Stimulated activated memory B cell treated with anti-CD40 and anti-IgM and Interleukin-4, amounts not matched to agents 10 μg/mL and 1 μg/mL and 100 μg/mL, for 72 hours (primary cell): Measurements from ENCODE around the gene MORN1.
"Not testable (repeated sequence)": the region's sequence is repeated elsewhere in the genome, so short reads cannot be mapped to it uniquely, and the experiment has no call there.

Experiments used
- ATAC-seq: fragments of 150-1000 bp; cut with Tn5 transposase; 2 replicates; pipeline ENCODE4 v1.10.0; 2021
- H3K27ac Mint-ChIP-seq: one replicate; pipeline ENCODE4 v1.8.0; 2022; ENCODE audit warnings: mild to moderate bottlenecking, mixed read lengths
- H3K27me3 Mint-ChIP-seq: one replicate; pipeline ENCODE4 v1.8.0; 2022; ENCODE audit warnings: mixed read lengths
- H3K36me3 Mint-ChIP-seq: one replicate; pipeline ENCODE4 v1.8.0; 2022; ENCODE audit warnings: mixed read lengths
- H3K4me1 Mint-ChIP-seq: one replicate; pipeline ENCODE4 v1.8.0; 2022; ENCODE audit warnings: mixed read lengths
- H3K4me3 Mint-ChIP-seq: one replicate; pipeline ENCODE4 v1.8.0; 2022; ENCODE audit warnings: mild to moderate bottlenecking, moderate library complexity, mixed read lengths
- H3K9me3 Mint-ChIP-seq: one replicate; pipeline ENCODE4 v1.8.0; 2022; ENCODE audit warnings: mixed read lengths

MORN1 gene

GRCh38 chr1:2304921-2305681 lies 86.3 kb downstream of the MORN1 start:
- H3K36me3 Mint-ChIP-seq: peaks cover 51% of the 10 kb centered on the region
- no peak overlapping the region for H3K4me3 Mint-ChIP-seq
- no peaks in the 10 kb centered on the region for H3K9me3 Mint-ChIP-seq
- H3K27ac Mint-ChIP-seq: no peak overlapping the region
- H3K4me1 Mint-ChIP-seq: peaks cover 48% of the 10 kb centered on the region
- no peaks in the 10 kb centered on the region for H3K27me3 Mint-ChIP-seq
- no peak for ATAC-seq

GRCh38 chr1:2304282-2304681 lies 87.1 kb downstream of the MORN1 start:
- Mint-ChIP-seq H3K4me3 (no peak overlapping the region), H3K27me3 (no peaks in the 10 kb centered on the region), H3K36me3 (peaks cover 51% of the 10 kb centered on the region), H3K4me1 (peaks cover 55% of the 10 kb centered on the region), H3K9me3 (no peaks in the 10 kb centered on the region), H3K27ac (no peak overlapping the region)
- no peak for ATAC-seq

- no peaks in the 10 kb centered on the region for H3K27me3 Mint-ChIP-seq
Measured at GRCh38 chr1:2303781-2304180, 87.6 kb downstream of the MORN1 start.

DNA sequence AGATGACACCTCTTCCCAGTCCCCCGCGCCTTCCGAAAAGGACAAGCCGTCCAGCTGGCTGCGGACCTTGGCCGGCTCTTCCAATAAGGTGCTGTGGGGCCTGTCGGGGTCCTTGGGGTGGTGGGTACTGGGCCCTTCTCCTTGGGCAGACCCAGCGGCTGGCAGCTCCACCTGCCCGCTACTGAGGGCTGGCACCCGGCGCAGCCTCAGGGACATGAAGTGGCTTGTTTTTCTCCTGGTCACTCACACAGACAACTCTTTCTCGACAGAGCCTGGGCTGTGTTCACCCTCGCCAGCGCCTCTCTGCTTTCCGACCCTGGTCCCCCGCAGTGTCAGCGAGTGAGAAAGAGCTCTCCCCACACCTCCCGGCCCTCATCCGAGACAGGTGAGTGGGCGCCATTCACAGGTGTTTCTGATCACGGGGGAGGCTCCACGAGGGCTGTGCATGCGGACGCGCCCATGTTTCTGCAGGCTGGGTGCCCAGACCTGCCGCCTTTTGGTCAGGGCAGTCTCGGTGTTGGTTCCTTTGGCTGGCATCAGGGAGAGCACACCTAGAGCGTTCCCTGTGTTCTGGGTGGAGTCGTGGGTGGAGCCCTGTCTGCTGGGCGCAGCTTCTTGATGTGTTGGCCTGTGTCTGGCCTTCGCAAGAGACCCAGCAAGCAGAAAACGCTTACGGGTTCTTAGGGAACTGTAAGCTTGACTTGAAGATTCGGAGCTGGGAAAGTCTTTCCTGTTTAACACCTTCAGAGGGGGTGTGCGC lies 88.2 kb downstream of the MORN1 start:
- ATAC-seq: no peak
- H3K27me3 Mint-ChIP-seq: no peaks in the 10 kb centered on the region
- H3K4me3 Mint-ChIP-seq: no peak overlapping the region
- H3K36me3 Mint-ChIP-seq: peaks cover 41% of the 10 kb centered on the region
- peaks cover 61% of the 10 kb centered on the region for H3K4me1 Mint-ChIP-seq
- H3K9me3 Mint-ChIP-seq: no peaks in the 10 kb centered on the region
- H3K27ac Mint-ChIP-seq: no peak overlapping the region

More at GRCh38 chr1:2303781-2304180, 87.6 kb downstream of the MORN1 start:
- H3K4me3 Mint-ChIP-seq: no peak overlapping the region
- H3K27ac Mint-ChIP-seq: no peak overlapping the region
- peaks cover 60% of the 10 kb centered on the region for H3K4me1 Mint-ChIP-seq
- no peak for ATAC-seq
- peaks cover 47% of the 10 kb centered on the region for H3K36me3 Mint-ChIP-seq
- H3K9me3 Mint-ChIP-seq: no peaks in the 10 kb centered on the region

DNA sequence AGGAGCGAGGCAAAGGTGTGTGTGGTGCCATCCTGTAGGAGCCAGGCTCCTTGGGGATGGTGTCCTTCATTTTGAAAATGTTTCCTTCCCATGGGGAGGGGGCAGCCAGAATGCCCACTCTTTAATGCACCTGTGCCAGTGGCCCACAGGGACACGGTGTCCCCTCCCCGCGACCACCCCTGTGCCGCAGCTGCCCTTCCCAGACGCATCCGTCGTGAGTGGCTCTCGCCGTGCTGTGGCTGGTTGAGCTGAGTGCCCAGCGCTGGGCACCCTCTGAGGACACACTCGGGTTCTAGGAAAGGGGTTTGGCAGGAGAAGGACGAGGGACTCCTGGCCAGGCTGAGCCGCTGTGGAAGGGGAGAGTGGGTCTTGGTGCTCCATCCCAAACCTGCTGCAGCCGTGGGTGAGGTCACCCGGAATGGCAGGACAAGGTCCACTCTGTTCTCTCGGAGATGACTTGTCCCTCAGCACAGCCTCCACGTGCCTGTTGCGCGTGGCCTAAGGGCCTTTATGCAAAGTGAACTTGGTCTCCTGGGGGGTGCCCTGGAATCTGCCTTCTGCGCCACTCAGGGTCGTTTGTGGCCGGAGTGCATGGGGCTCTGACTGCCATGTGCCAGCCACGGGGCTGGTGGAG lies 88.9 kb downstream of the MORN1 start:
- no peak overlapping the region for H3K4me3 Mint-ChIP-seq
- H3K4me1 Mint-ChIP-seq: peaks cover 57% of the 10 kb centered on the region
- peaks cover 33% of the 10 kb centered on the region for H3K36me3 Mint-ChIP-seq
- no peaks in the 10 kb centered on the region for H3K27me3 Mint-ChIP-seq
- no peak for ATAC-seq
- peak overlapping the region; percentile 86 for H3K27ac Mint-ChIP-seq
- H3K9me3 Mint-ChIP-seq: no peaks in the 10 kb centered on the region

DNA sequence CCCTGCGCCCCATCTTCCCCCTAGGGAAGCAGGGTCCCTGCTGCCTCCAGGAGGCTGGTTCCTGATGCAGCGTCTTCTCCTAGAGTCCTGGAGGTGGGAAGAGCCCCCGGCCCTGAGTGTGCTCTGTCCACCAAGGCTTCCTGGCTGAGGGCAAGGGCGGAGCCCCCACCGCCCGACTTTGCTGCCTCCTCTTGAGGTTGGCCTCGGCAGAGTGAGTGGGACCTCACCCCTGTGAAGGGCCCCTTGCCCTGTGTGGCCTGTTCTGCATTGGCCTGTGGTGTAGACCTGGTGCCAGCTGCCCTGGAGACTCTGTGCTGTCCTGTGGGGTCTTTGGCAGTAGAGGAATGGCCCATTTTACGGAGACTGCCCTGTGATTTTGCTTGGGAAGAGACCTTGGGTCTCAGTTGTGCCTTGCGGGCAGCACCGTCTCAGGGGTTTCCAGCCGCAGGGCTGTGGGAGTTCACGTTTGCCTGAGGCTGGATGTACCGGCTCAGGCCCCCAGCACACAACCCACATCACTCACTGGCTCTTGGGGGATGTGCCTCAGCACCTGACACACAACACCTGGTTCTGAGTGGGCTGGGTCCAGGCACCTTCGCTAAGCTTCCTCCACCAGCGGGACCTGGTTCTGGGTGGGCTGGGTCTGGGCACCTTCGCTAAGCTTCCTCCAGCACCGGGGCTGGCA lies 89.6 kb downstream of the MORN1 start:
- no peak for ATAC-seq
- Mint-ChIP-seq H3K4me1 (peaks cover 62% of the 10 kb centered on the region), H3K4me3 (peak overlapping the region; percentile 76)

GRCh38 chr1:2300851-2301606 lies 90.3 kb downstream of the MORN1 start:
- peaks cover 68% of the 10 kb centered on the region for H3K4me1 Mint-ChIP-seq
- H3K36me3 Mint-ChIP-seq: peaks cover 35% of the 10 kb centered on the region
- H3K27ac Mint-ChIP-seq: peak overlapping the region; percentile 86
- no peaks in the 10 kb centered on the region for H3K9me3 Mint-ChIP-seq
- peak overlapping the region; percentile 76 for H3K4me3 Mint-ChIP-seq
- no peaks in the 10 kb centered on the region for H3K27me3 Mint-ChIP-seq
- ATAC-seq: peak; percentile 91

More for the DNA sequence above, 89.6 kb downstream of the MORN1 start:
- H3K27ac Mint-ChIP-seq: peak overlapping the region; percentile 86
- peaks cover 31% of the 10 kb centered on the region for H3K36me3 Mint-ChIP-seq
- H3K27me3 Mint-ChIP-seq: no peaks in the 10 kb centered on the region
- no peaks in the 10 kb centered on the region for H3K9me3 Mint-ChIP-seq

GRCh38 chr1:2300004-2300771 lies 91.2 kb downstream of the MORN1 start:
- Mint-ChIP-seq H3K4me3 (peak overlapping the region; percentile 76), H3K27me3 (no peaks in the 10 kb centered on the region), H3K27ac (peak overlapping the region; percentile 86), H3K4me1 (peaks cover 73% of the 10 kb centered on the region), H3K9me3 (no peaks in the 10 kb centered on the region), H3K36me3 (peaks cover 27% of the 10 kb centered on the region)
- ATAC-seq: peak; percentile 91

DNA sequence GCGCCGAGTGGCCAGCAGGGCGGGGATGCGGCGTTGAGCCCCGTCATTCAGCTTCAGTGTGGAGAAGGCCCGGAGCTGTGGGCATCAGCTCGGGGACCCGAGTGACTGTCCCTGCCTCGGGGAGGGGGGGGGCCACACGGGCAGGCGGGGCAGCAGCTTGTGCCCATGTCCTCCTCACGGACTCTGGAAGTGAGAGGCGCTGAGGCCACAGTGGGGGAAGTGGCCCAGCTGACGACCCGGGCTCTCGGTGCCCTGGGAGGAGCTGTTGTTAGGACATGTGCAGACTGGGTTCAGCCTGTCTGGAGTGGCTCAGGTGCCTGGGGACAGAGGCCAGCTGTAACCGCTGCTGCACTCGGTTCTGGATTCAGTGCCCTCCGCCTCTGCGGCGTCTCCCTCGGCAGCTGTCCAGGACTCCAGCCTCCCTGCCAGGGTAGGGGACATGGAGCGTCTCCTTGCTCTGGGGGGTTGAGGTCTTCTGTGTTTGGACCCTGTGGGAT lies 92.2 kb downstream of the MORN1 start:
- Mint-ChIP-seq H3K27ac (peak overlapping the region; percentile 86), H3K36me3 (peaks cover 17% of the 10 kb centered on the region), H3K9me3 (no peaks in the 10 kb centered on the region), H3K4me1 (peaks cover 81% of the 10 kb centered on the region), H3K27me3 (no peaks in the 10 kb centered on the region), H3K4me3 (peak overlapping the region; percentile 3)
- ATAC-seq: no peak

GRCh38 chr1:2298685-2299084 lies 92.7 kb downstream of the MORN1 start:
- Mint-ChIP-seq H3K9me3 (no peaks in the 10 kb centered on the region), H3K36me3 (peaks cover 16% of the 10 kb centered on the region), H3K27ac (peak overlapping the region; percentile 86), H3K4me3 (peak overlapping the region; percentile 3), H3K27me3 (no peaks in the 10 kb centered on the region), H3K4me1 (peaks cover 86% of the 10 kb centered on the region)
- ATAC-seq: no peak

- peaks cover 89% of the 10 kb centered on the region for H3K4me1 Mint-ChIP-seq
- no peak overlapping the region for H3K4me3 Mint-ChIP-seq
- H3K27ac Mint-ChIP-seq: no peak overlapping the region
- H3K27me3 Mint-ChIP-seq: no peaks in the 10 kb centered on the region
- ATAC-seq: no peak
- H3K36me3 Mint-ChIP-seq: peaks cover 13% of the 10 kb centered on the region
- no peaks in the 10 kb centered on the region for H3K9me3 Mint-ChIP-seq
Measured at GRCh38 chr1:2297246-2298011, 93.9 kb downstream of the MORN1 start.

DNA sequence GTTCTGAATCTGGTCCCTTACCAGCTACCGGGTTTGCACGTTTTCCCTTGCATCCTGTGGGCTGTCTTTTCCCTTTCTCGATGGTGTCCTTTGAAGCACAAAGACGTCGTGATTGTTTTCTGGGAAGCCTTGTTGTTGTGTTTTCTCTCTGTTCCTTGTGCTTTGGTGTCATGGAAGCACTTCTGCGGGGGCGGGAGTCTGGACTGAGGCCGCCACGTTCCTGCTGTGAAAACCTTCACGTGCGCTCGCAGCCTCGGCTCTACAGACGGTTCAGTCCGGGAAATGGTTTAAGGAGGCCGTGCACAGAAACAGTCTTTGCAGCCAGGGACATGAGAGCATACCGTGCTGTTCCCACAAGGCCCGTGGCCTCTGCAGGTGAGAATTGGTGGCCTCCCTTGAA lies 94.7 kb downstream of the MORN1 start:
- Mint-ChIP-seq H3K9me3 (no peaks in the 10 kb centered on the region), H3K27ac (no peak overlapping the region), H3K4me1 (peaks cover 89% of the 10 kb centered on the region), H3K36me3 (peaks cover 13% of the 10 kb centered on the region), H3K4me3 (no peak overlapping the region), H3K27me3 (no peaks in the 10 kb centered on the region)
- no peak for ATAC-seq

GRCh38 chr1:2296211-2296610 lies 95.1 kb downstream of the MORN1 start:
- not testable (repeated sequence) for H3K4me3 Mint-ChIP-seq, ATAC-seq, H3K27me3 Mint-ChIP-seq, H3K27ac Mint-ChIP-seq, H3K9me3 Mint-ChIP-seq
- Mint-ChIP-seq H3K36me3 (peaks cover 13% of the 10 kb centered on the region), H3K4me1 (peaks cover 89% of the 10 kb centered on the region)
